ENCODE results near the gene NEUROG3. TPM values are rescaled to one million over a fixed set of nuclear protein-coding genes. Genes with fewer than 3 reads are reported as not detected.

NEUROG3 gene
- total and polyA plus RNA-seq, 2 of the 13 experiments (the other 11 are each of a cell fraction or from before 2014, with no cell fraction given): not detected

GRCh38 chr10:69588358-69588757 lies 15.1 kb upstream of the NEUROG3 start:
- Histone ChIP-seq H3K4me2 (ENCODE audit: low read depth, low read length) (no peak overlapping the region), H3K36me3 (replicated peaks in 1 of 2; ENCODE audit: control insufficient read depth in 1 of 2, insufficient read depth in 2 of 2, low read length in 2 of 2) (no peaks in the 10 kb centered on the region), H3K4me1 (ENCODE audit: insufficient read depth, low read length) (no peaks in the 10 kb centered on the region), H3K4me3 (replicated peaks in 1 of 3; ENCODE audit: insufficient read depth in 1 of 3, low read depth in 2 of 3, low read length in 3 of 3) (no peak overlapping the region), H4K20me1 (ENCODE audit: insufficient read depth, low read length) (no peaks in the 10 kb centered on the region), H2AFZ (ENCODE audit: low read length) (no peak overlapping the region), H3K9ac (ENCODE audit: insufficient read depth, low read depth, low read length) (no peak overlapping the region), H3K27ac (ENCODE audit: extremely low read length, insufficient read depth, low read length) (no peak overlapping the region), H3K9me3 (ENCODE audit: low read length) (no peaks in the 10 kb centered on the region), H3K79me2 (ENCODE audit: insufficient read depth, low read length) (no peaks in the 10 kb centered on the region), H3K27me3 (ENCODE audit: control insufficient read depth in 1 of 2, insufficient read depth in 2 of 2, low read length in 2 of 2) (no peaks in the 10 kb centered on the region)
- FAIRE-seq (no peak), ATAC-seq (no peak), DNase-seq (ENCODE audit: low spot score) (no peak)
- BruUV-seq (replicated peaks): no TSS peak
- intact Hi-C loops (cut with micrococcal nuclease; ENCODE audit: unreplicated experiment): no loop called here
- POLR2A ChIA-PET: no interaction called here
- 4% methylated on average over 3 of the region's 3 CpGs for WGBS (ENCODE audit: low lambda C conversion rate)
- in situ Hi-C loops (cut with HindIII; ENCODE audit: extremely low pct_ligation_motif_present, low pct_unique_long_range_greater_than_20kb): no loop called here
- no peak for TF ChIP-seq ELF1 (CRISPR knock-in tag; IDR thresholded peaks at IDR 0.05)
- no peak for TF ChIP-seq ZNF496 (CRISPR knock-in tag; IDR thresholded peaks at IDR 0.05; ENCODE audit: insufficient replicate concordance)
- no peak for TF ChIP-seq ELF3 (CRISPR knock-in tag; IDR thresholded peaks at IDR 0.05)
- no peak for TF ChIP-seq NCOA5 (CRISPR knock-in tag; IDR thresholded peaks at IDR 0.05)
- TF ChIP-seq ZNF761 (CRISPR knock-in tag; conservative IDR thresholded peaks at IDR 0.05): no peak
- TF ChIP-seq HNRNPK (IDR thresholded peaks at IDR 0.05; ENCODE audit: low read depth, low read length, poor library complexity, severe bottlenecking): no peak
- TF ChIP-seq ZKSCAN8 (CRISPR knock-in tag; IDR thresholded peaks at IDR 0.05; ENCODE audit: borderline replicate concordance): no peak
- TF ChIP-seq HOXA3 (CRISPR knock-in tag; IDR thresholded peaks at IDR 0.05): no peak
- no peak for TF ChIP-seq ATAD3A (CRISPR knock-in tag; IDR thresholded peaks at IDR 0.05)
- CTCF ChIA-PET (ENCODE audit: low intra/inter-chr PET ratio, low total read pairs): no interaction called here

GRCh38 chr10:69584624-69585023 lies 11.4 kb upstream of the NEUROG3 start:
- Histone ChIP-seq H3K36me3 (replicated peaks in 1 of 2; ENCODE audit: control insufficient read depth in 1 of 2, insufficient read depth in 2 of 2, low read length in 2 of 2) (no peaks in the 10 kb centered on the region), H3K27ac (ENCODE audit: extremely low read length, insufficient read depth, low read length) (no peak overlapping the region), H3K9me3 (ENCODE audit: low read length) (no peaks in the 10 kb centered on the region), H2AFZ (ENCODE audit: low read length) (no peak overlapping the region), H3K9ac (ENCODE audit: insufficient read depth, low read depth, low read length) (no peak overlapping the region), H3K79me2 (ENCODE audit: insufficient read depth, low read length) (no peaks in the 10 kb centered on the region), H3K4me1 (ENCODE audit: insufficient read depth, low read length) (no peaks in the 10 kb centered on the region), H3K4me3 (replicated peaks in 1 of 3; ENCODE audit: insufficient read depth in 1 of 3, low read depth in 2 of 3, low read length in 3 of 3) (no peak overlapping the region), H4K20me1 (ENCODE audit: insufficient read depth, low read length) (no peaks in the 10 kb centered on the region), H3K4me2 (ENCODE audit: low read depth, low read length) (no peak overlapping the region), H3K27me3 (ENCODE audit: control insufficient read depth in 1 of 2, insufficient read depth in 2 of 2, low read length in 2 of 2) (peaks cover 0 to 7% of the 10 kb centered on the region in 2 experiments; a peak in 1 of 5 replicates)
- in situ Hi-C loops (cut with HindIII; ENCODE audit: extremely low pct_ligation_motif_present, low pct_unique_long_range_greater_than_20kb) (no loop called here), intact Hi-C loops (cut with micrococcal nuclease; ENCODE audit: unreplicated experiment) (no loop called here)
- WGBS (ENCODE audit: low lambda C conversion rate): 0% methylated on average over 3 of the region's 3 CpGs
- no peak for ATAC-seq
- FAIRE-seq: no peak
- ChIA-PET CTCF (ENCODE audit: low intra/inter-chr PET ratio, low total read pairs) (no interaction called here), POLR2A (no interaction called here)
- DNase-seq (ENCODE audit: low spot score): no peak
- BruUV-seq (replicated peaks): no TSS peak
- TF ChIP-seq ZNF460 (CRISPR knock-in tag; IDR thresholded peaks at IDR 0.05; ENCODE audit: borderline replicate concordance) (no peak), ZNF747 (CRISPR knock-in tag; IDR thresholded peaks at IDR 0.05; ENCODE audit: borderline replicate concordance) (no peak), MAFK (conservative IDR thresholded peaks at IDR 0.05 in 1 of 2, IDR thresholded peaks at IDR 0.05 in 1 of 2; ENCODE audit: low read length in 2 of 2) (no peak), CBX5 (CRISPR knock-in tag; IDR thresholded peaks at IDR 0.05; ENCODE audit: borderline replicate concordance) (no peak), PCBP2 (optimal IDR thresholded peaks at IDR 0.05; ENCODE audit: low read depth, low read length, poor library complexity, severe bottlenecking) (no peak), SMAD1 (CRISPR knock-in tag; IDR thresholded peaks at IDR 0.05; ENCODE audit: borderline replicate concordance, low read depth) (no peak), DMTF1 (CRISPR knock-in tag; IDR thresholded peaks at IDR 0.05) (no peak), ARNT2 (CRISPR knock-in tag; IDR thresholded peaks at IDR 0.05; ENCODE audit: low read depth) (no peak), ZNF550 (CRISPR knock-in tag; IDR thresholded peaks at IDR 0.05; ENCODE audit: borderline replicate concordance) (no peak)
